Trophoblast cell (in vitro differentiated cells and primary cell): ENCODE data around the gene CDCA8.

Source experiments
- DNase-seq, 2 donors: peaks; one replicate each; pipeline ENCODE4 v3.0.0-alpha.2; 2016
- H2AFZ ChIP-seq: 2 replicates; pipeline ENCODE4 v1.6.1; 2013; ENCODE audit warnings: low read length, moderate library complexity, mild to moderate bottlenecking; ENCODE audit not compliant: insufficient read depth, poor library complexity
- H2AK5ac ChIP-seq: 2 replicates; pipeline ENCODE4 v1.6.1; 2013; ENCODE audit warnings: mild to moderate bottlenecking, low read length
- H2BK120ac ChIP-seq: 2 replicates; pipeline ENCODE4 v1.6.1; 2013; ENCODE audit warnings: low read length, mild to moderate bottlenecking, moderate library complexity; ENCODE audit not compliant: insufficient read depth, poor library complexity
- H2BK12ac ChIP-seq: 2 replicates; pipeline ENCODE4 v1.6.1; 2013; ENCODE audit warnings: mild to moderate bottlenecking, low read length, moderate library complexity
- H2BK5ac ChIP-seq: 2 replicates; pipeline ENCODE4 v1.6.1; 2013; ENCODE audit warnings: low read length, low read depth, moderate library complexity, mild to moderate bottlenecking; ENCODE audit not compliant: poor library complexity
- H3K14ac ChIP-seq: 2 replicates; pipeline ENCODE4 v1.6.1; 2013; ENCODE audit warnings: mild to moderate bottlenecking, low read length
- H3K18ac ChIP-seq: 2 replicates; pipeline ENCODE4 v1.6.1; 2013; ENCODE audit warnings: mild to moderate bottlenecking, low read length
- H3K23ac ChIP-seq: 2 replicates; pipeline ENCODE4 v1.6.1; 2013; ENCODE audit warnings: low read length
- H3K27ac ChIP-seq: 2 replicates; pipeline ENCODE4 v1.5.1; 2013; ENCODE audit warnings: low read depth, mild to moderate bottlenecking, inconsistent platforms, low read length, moderate library complexity
- H3K27me3 ChIP-seq: 2 replicates; pipeline ENCODE4 v1.6.1; 2013; ENCODE audit warnings: inconsistent platforms, mild to moderate bottlenecking, low read length, moderate library complexity; ENCODE audit not compliant: insufficient read depth
- H3K36me3 ChIP-seq, 2 experiments: 1 replicate in 1 of 2; 2 replicates in 1 of 2; pipeline ENCODE4 v1.6.1; 2013; ENCODE audit warnings: low read length in 2 of 2, mild to moderate bottlenecking in 2 of 2, moderate library complexity in 1 of 2; ENCODE audit not compliant: insufficient read depth in 2 of 2, control insufficient read depth in 1 of 2
- H3K4ac ChIP-seq: 2 replicates; pipeline ENCODE4 v1.6.1; 2013; ENCODE audit warnings: low read depth, mild to moderate bottlenecking, low read length, moderate library complexity
- H3K4me1 ChIP-seq, 2 experiments: 1 replicate in 1 of 2; 2 replicates in 1 of 2; pipeline ENCODE4 v1.6.1; 2013; ENCODE audit warnings: low read length in 2 of 2, mild to moderate bottlenecking in 2 of 2, moderate library complexity in 1 of 2; ENCODE audit not compliant: insufficient read depth in 2 of 2, control insufficient read depth in 1 of 2
- H3K4me2 ChIP-seq: 2 replicates; pipeline ENCODE4 v1.6.1; 2013; ENCODE audit warnings: inconsistent platforms, mild to moderate bottlenecking, low read length, moderate library complexity
- H3K4me3 ChIP-seq: 2 replicates; pipeline ENCODE4 v1.5.1; 2013; ENCODE audit warnings: mild to moderate bottlenecking, low read depth, low read length, inconsistent platforms
- H3K79me1 ChIP-seq: one replicate; pipeline ENCODE4 v1.6.1; 2013; ENCODE audit warnings: low read length
- H3K79me2 ChIP-seq: 2 replicates; pipeline ENCODE4 v1.6.1; 2013; ENCODE audit warnings: low read length, mild to moderate bottlenecking; ENCODE audit not compliant: control insufficient read depth, insufficient read depth, poor library complexity
- H3K9ac ChIP-seq: 2 replicates; pipeline ENCODE4 v1.6.1; 2013; ENCODE audit warnings: mild to moderate bottlenecking, low read length
- H3K9me3 ChIP-seq: 2 replicates; pipeline ENCODE4 v1.6.1; 2013; ENCODE audit warnings: low read depth, mild to moderate bottlenecking, control low read depth, inconsistent platforms, low read length; ENCODE audit not compliant: insufficient read depth
- H4K12ac ChIP-seq: 2 replicates; pipeline ENCODE4 v1.6.1; 2013; ENCODE audit warnings: low read depth, mild to moderate bottlenecking, low read length, moderate library complexity
- H4K8ac ChIP-seq: 2 replicates; pipeline ENCODE4 v1.6.1; 2013; ENCODE audit warnings: low read depth, mild to moderate bottlenecking, low read length, moderate library complexity
- H4K91ac ChIP-seq: one replicate; pipeline ENCODE4 v1.6.1; 2013; ENCODE audit warnings: low read depth, mild to moderate bottlenecking, low read length, moderate library complexity
- WGBS: extraction: QIAGEN DNeasy Blood & Tissue Kit; methylation state at CpG from one replicate; pipeline ENCODE4 v1.1.7; 2013; ENCODE audit warnings: missing lambda C conversion rate; ENCODE audit not compliant: insufficient read length, insufficient coverage; ENCODE audit errors: extremely low coverage; 5-methylcytosine and 5-hydroxymethylcytosine counted together

CDCA8 gene

DNA sequence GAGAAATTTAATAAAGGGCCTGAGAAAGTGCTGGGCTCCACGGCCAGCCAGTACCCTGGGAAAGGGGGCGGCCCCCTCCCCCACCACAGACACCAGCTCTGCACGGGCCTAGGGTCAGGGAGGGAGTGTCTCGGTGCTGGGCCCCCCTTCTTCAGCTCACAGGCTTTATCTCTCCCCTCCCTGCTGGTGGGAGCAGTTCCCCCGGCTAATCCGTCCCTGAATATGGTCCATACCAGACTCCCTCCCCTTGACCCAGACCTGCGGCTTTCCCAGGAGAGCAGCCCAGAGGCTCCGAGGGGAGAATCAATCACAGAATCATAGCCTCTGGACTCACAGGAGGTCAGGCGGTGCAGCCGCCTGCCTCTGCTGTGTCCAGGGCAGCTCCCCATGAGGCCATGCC lies 31.7 kb upstream of the CDCA8 start:
- Histone ChIP-seq H3K18ac (no peak overlapping the region), H3K14ac (no peak overlapping the region), H2BK5ac (no peak overlapping the region), H3K27me3 (no peaks in the 10 kb centered on the region), H3K4ac (no peak overlapping the region), H2AFZ (no peak overlapping the region), H3K27ac (no peak overlapping the region), H3K36me3 (no peaks in the 10 kb centered on the region), H4K91ac (no peak overlapping the region), H3K4me1 (peaks cover 10 to 14% of the 10 kb centered on the region in 2 experiments), H2AK5ac (no peak overlapping the region), H4K8ac (no peak overlapping the region), H2BK12ac (peak overlapping the region; percentile 20), H3K4me3 (no peak overlapping the region), H3K23ac (no peak overlapping the region), H3K9ac (no peak overlapping the region), H3K79me1 (no peaks in the 10 kb centered on the region), H4K12ac (no peak overlapping the region), H3K79me2 (no peaks in the 10 kb centered on the region), H3K9me3 (peaks cover 3% of the 10 kb centered on the region), H2BK120ac (no peak overlapping the region), H3K4me2 (no peak overlapping the region)
- DNase-seq: no peak
- no CpG with 5 or more reads among the region's 10 CpGs for WGBS

DNA sequence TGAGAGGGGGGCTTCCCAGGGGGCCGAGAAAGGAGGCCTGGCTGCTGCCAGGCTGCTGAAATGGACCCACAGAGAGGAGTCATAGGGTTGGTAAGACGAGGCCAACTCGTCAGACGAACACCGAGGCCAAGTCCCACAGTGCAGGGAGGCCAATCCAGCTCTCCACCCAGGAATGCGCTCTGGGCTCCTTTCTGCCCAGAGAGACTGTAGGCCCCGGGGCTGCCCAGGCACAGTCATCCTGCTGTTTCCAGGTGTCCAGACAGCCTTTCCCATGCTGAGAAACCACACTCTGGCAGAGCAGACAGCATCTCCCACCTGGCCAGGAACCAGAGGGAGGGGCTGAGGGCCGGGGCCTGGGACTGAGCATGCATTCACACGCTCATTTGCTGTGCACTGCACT lies 30.9 kb upstream of the CDCA8 start:
- Histone ChIP-seq H4K91ac (no peak overlapping the region), H3K23ac (no peak overlapping the region), H2BK120ac (no peak overlapping the region), H3K4me3 (no peak overlapping the region), H3K9me3 (peaks cover 3% of the 10 kb centered on the region), H3K36me3 (no peaks in the 10 kb centered on the region), H3K27me3 (no peaks in the 10 kb centered on the region), H3K27ac (no peak overlapping the region), H2AFZ (no peak overlapping the region), H2BK5ac (no peak overlapping the region), H2AK5ac (no peak overlapping the region), H3K4ac (no peak overlapping the region), H3K9ac (no peak overlapping the region), H3K4me2 (no peak overlapping the region), H4K12ac (no peak overlapping the region), H2BK12ac (no peak overlapping the region), H3K4me1 (peaks cover 10 to 14% of the 10 kb centered on the region in 2 experiments), H3K79me2 (no peaks in the 10 kb centered on the region), H4K8ac (no peak overlapping the region), H3K14ac (no peak overlapping the region), H3K79me1 (no peaks in the 10 kb centered on the region), H3K18ac (no peak overlapping the region)
- peak; percentile 56 to 76 for DNase-seq
- no CpG with 5 or more reads among the region's 9 CpGs for WGBS

DNA sequence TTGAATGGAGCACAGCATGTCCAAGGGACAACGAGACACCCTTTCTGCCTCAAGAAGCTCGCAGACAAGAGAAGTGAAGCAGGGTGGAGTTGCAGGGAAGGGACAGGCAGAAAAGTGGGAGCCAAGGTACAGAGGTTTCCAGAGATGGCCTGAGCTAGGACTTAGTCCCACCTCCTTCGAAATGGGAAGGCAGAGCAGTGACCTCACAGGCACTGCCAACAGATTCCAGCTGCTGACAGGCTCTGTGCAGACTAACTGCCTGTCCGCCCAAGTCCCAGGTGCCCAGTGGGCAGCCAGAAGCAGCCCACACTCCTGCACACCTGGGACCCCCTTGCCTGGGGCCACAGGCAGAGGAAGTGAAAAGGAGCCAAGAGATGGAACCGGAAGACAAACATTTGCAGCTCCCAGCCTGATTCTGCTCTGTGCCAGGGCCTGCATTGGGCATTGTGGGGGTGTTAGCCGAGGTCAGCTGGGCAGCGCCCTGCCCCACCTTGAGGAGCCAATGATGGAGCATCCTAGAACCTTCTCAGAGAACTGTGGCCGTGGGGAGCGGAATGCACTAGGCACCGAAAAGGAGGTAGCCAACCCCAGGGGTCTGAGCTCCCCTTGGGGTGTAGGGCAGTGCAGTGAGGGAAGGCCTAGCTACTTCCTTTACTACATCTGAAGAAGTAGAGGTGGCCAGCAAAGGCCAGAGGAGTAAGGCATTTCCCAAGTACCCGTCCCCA lies 30.1 kb upstream of the CDCA8 start:
- H3K4me2 ChIP-seq: no peak overlapping the region
- H4K91ac ChIP-seq: no peak overlapping the region
- no peak overlapping the region for H2BK12ac ChIP-seq
- no peaks in the 10 kb centered on the region for H3K79me1 ChIP-seq
- no peak overlapping the region for H3K27ac ChIP-seq
- no peaks in the 10 kb centered on the region for H3K79me2 ChIP-seq
- H3K4me3 ChIP-seq: no peak overlapping the region
- no peak overlapping the region for H3K14ac ChIP-seq
- H3K9ac ChIP-seq: no peak overlapping the region
- no CpG with 5 or more reads among the region's 11 CpGs for WGBS
- no peak overlapping the region for H2BK120ac ChIP-seq
- no peaks in the 10 kb centered on the region for H3K36me3 ChIP-seq
- H3K23ac ChIP-seq: no peak overlapping the region
- no peak overlapping the region for H2AK5ac ChIP-seq
- H3K4ac ChIP-seq: no peak overlapping the region
- H3K9me3 ChIP-seq: peaks cover 3% of the 10 kb centered on the region
- DNase-seq: no peak
- H4K8ac ChIP-seq: no peak overlapping the region
- H2BK5ac ChIP-seq: no peak overlapping the region
- H4K12ac ChIP-seq: no peak overlapping the region
- no peak overlapping the region for H2AFZ ChIP-seq
- no peaks in the 10 kb centered on the region for H3K27me3 ChIP-seq
- H3K4me1 ChIP-seq: peaks cover 10 to 14% of the 10 kb centered on the region in 2 experiments
- no peak overlapping the region for H3K18ac ChIP-seq

DNA sequence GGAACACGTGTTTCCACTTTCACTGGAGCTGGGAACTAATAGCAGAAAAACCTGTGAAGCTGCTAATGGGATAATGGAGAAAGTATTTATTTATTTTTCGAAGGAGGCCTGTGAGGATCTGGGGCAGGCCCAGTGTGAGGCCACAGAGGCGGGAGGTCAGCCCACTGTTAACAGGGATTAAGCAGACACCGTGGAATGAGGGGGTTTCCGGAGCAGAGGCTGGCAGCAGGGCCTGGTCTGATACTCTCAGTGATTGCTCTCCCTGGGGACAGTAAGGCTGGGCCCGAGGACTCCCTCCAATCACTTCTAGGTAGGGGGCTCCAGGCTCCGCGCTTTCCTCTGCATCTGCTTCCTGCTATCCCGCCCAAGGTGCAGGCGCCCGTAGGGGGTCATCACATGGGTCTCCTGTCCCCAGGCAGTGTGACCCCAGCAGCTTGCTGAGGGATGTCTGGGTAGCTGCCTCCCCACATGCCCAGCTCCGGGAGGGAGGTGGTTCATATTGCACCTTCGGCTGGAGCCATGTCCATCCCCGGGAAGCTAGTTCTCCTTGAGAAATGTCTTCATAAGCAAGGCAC lies 28.8 kb upstream of the CDCA8 start:
- Histone ChIP-seq H3K36me3 (no peaks in the 10 kb centered on the region), H3K4me2 (no peak overlapping the region), H3K14ac (no peak overlapping the region), H3K9ac (no peak overlapping the region), H4K12ac (no peak overlapping the region), H3K4me1 (peaks cover 10 to 14% of the 10 kb centered on the region in 2 experiments), H2BK120ac (no peak overlapping the region), H3K27me3 (no peaks in the 10 kb centered on the region), H3K18ac (no peak overlapping the region), H3K79me2 (no peaks in the 10 kb centered on the region), H2BK12ac (no peak overlapping the region), H3K79me1 (no peaks in the 10 kb centered on the region), H3K9me3 (peaks cover 2% of the 10 kb centered on the region), H2BK5ac (no peak overlapping the region), H4K8ac (no peak overlapping the region), H3K4ac (no peak overlapping the region), H3K4me3 (no peak overlapping the region), H3K23ac (no peak overlapping the region), H2AFZ (no peak overlapping the region), H4K91ac (no peak overlapping the region), H2AK5ac (no peak overlapping the region), H3K27ac (no peak overlapping the region)
- no peak for DNase-seq
- WGBS: no CpG with 5 or more reads among the region's 14 CpGs
